PC-3 (cell line): Measurements from ENCODE around the gene GPATCH2L. TPM values are rescaled to one million over a fixed set of nuclear protein-coding genes. Genes with fewer than 3 reads are reported as not detected.

Source experiments
- ATAC-seq: fragments of 200-7000 bp; cut with Tn5 transposase; 2 replicates; pipeline ENCODE4 v1.9.1; 2020; ENCODE audit warnings: mild to moderate bottlenecking, moderate library complexity
- BruUV-seq: library from RNA; stranded (reverse); fragments of 400-500 nt; replicated peaks from 2 replicates; lab custom pipeline; 2021; lab: Mats Ljungman, UMichigan
- CTCF ChIA-PET: fragments of 300-600 bp; sonication (Branson Sonifier 250); formaldehyde crosslinking; loops from one replicate; lab custom pipeline; 2022; ENCODE audit warnings: antibody characterized with exemption; lab: Charles Lee
- POLR2A ChIA-PET: fragments of 300-600 bp; sonication (Branson Sonifier 250); formaldehyde crosslinking; loops from one replicate; lab custom pipeline; 2022; ENCODE audit warnings: antibody characterized with exemption; ENCODE audit not compliant: unreplicated experiment; lab: Charles Lee
- DNase-seq: peaks from one replicate; pipeline ENCODE4 v3.0.0-alpha.2; 2015
- H2AFZ ChIP-seq: fragments of 300-600 bp; sonication (generic); 2 replicates; pipeline ENCODE4 v1.6.0; 2016; ENCODE audit warnings: antibody characterized with exemption, low read length
- H3F3A ChIP-seq: fragments of 300-600 bp; sonication (generic); one replicate; pipeline ENCODE4 v1.6.0; 2017; ENCODE audit warnings: antibody characterized with exemption, low read length, control low read depth, mild to moderate bottlenecking; ENCODE audit not compliant: unreplicated experiment
- H3K27ac ChIP-seq: fragments of 300-600 bp; sonication (generic); 2 replicates; pipeline ENCODE4 v1.5.1; 2016; ENCODE audit warnings: mild to moderate bottlenecking, low read length
- H3K27me3 ChIP-seq: fragments of 300-600 bp; sonication (generic); 2 replicates; pipeline ENCODE4 v1.6.1; 2016; ENCODE audit warnings: low read length, mixed read lengths
- H3K36me3 ChIP-seq: fragments of 300-600 bp; sonication (generic); 2 replicates; pipeline ENCODE4 v1.6.1; 2016; ENCODE audit warnings: low read depth, mixed run types, low read length, mixed read lengths
- H3K4me1 ChIP-seq: fragments of 300-600 bp; sonication (generic); 2 replicates; pipeline ENCODE4 v1.5.1; 2016; ENCODE audit warnings: low read length; ENCODE audit not compliant: insufficient read depth
- H3K4me2 ChIP-seq: fragments of 300-600 bp; sonication (generic); 2 replicates; pipeline ENCODE4 v1.6.0; 2016; ENCODE audit warnings: low read length
- H3K4me3 ChIP-seq: fragments of 300-600 bp; sonication (generic); 2 replicates; pipeline ENCODE4 v1.5.1; 2016; ENCODE audit warnings: mild to moderate bottlenecking, low read length, mixed read lengths
- H3K79me2 ChIP-seq: fragments of 300-600 bp; sonication (generic); 2 replicates; pipeline ENCODE4 v1.6.1; 2017; ENCODE audit warnings: low read length, mixed read lengths
- H3K9ac ChIP-seq: fragments of 300-600 bp; sonication (generic); 2 replicates; pipeline ENCODE4 v1.6.0; 2016; ENCODE audit warnings: mild to moderate bottlenecking, low read length
- H3K9me2 ChIP-seq: fragments of 300-600 bp; sonication (generic); replicated peaks from 2 replicates; pipeline ENCODE4 v1.6.1; 2016; ENCODE audit warnings: mixed run types, low read length, mixed read lengths
- H3K9me3 ChIP-seq: fragments of 300-600 bp; sonication (generic); 2 replicates; pipeline ENCODE4 v1.6.1; 2016; ENCODE audit warnings: low read length, mixed read lengths
- H4K20me1 ChIP-seq: fragments of 300-600 bp; sonication (generic); 2 replicates; pipeline ENCODE4 v1.6.1; 2016; ENCODE audit warnings: low read length, mixed read lengths
- EZH2 ChIP-seq: fragments of 300-600 bp; sonication (generic); IDR thresholded peaks from one replicate; pipeline ENCODE4 v1.6.1; 2017; ENCODE audit warnings: antibody characterized with exemption, mild to moderate bottlenecking, low read length; ENCODE audit not compliant: unreplicated experiment
- EZH2phosphoT487 ChIP-seq: fragments of 300-600 bp; sonication (generic); IDR thresholded peaks from 2 replicates; pipeline ENCODE4 v1.6.1; 2018; ENCODE audit warnings: mild to moderate bottlenecking, antibody characterized with exemption, low read length, borderline replicate concordance
- intact Hi-C: fragments of 100-400 bp; cut with micrococcal nuclease; formaldehyde crosslinking; loops from 2 replicates; pipeline ENCODE4 v1.9.0; 2023
- total RNA-seq: library from RNA; depleted of rRNA; stranded (reverse); fragments of >200 nt; gene quantifications from 2 replicates; pipeline ENCODE4 v1.2.3, GENCODE V29; 2014
- TF ChIP-seq, protein P1 (sequence below): fragments of 300-600 bp; sonication (generic); conservative IDR thresholded peaks from 2 replicates; pipeline ENCODE4 v1.5.1; 2017; ENCODE audit warnings: antibody characterized with exemption, low read depth, mild to moderate bottlenecking, low read length

Gene GPATCH2L
- total RNA-seq, 1 experiment from 2014 or later: 46.0 TPM

DNA sequence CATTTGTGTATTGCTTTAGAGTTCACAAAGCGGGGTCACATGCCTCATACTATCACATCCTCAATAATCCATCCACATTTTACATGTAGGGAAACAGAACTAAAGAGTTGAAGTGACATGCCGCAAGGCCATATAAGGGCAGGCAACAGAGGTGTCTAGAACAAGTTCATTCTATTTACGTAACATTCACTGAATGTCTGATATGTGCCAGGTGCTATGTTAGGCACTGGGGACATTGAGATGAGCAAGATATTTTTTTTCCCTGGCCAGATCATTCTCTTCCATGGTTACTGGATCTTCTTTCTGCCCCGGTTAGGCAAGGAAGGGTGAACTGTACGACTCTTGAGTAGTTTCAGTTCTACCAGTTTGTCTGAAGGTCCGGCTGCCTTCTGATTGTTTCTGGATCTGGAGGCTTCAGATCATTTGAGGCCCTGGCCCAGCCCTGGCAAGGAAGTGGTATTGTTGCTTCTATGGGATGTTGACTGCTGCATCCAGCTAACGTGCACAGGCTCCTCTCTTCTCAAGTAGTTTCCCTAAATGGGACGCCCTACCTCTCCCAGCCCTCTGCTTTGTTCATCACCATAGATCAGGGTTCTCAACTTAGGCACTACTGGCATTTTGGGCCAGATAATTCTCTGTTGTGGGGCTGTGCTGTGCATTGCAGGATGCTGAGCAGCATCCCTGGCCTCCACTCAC is 12.1 kb downstream of the GPATCH2L start:
- TF ChIP-seq, protein P1, sequence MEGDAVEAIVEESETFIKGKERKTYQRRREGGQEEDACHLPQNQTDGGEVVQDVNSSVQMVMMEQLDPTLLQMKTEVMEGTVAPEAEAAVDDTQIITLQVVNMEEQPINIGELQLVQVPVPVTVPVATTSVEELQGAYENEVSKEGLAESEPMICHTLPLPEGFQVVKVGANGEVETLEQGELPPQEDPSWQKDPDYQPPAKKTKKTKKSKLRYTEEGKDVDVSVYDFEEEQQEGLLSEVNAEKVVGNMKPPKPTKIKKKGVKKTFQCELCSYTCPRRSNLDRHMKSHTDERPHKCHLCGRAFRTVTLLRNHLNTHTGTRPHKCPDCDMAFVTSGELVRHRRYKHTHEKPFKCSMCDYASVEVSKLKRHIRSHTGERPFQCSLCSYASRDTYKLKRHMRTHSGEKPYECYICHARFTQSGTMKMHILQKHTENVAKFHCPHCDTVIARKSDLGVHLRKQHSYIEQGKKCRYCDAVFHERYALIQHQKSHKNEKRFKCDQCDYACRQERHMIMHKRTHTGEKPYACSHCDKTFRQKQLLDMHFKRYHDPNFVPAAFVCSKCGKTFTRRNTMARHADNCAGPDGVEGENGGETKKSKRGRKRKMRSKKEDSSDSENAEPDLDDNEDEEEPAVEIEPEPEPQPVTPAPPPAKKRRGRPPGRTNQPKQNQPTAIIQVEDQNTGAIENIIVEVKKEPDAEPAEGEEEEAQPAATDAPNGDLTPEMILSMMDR: no peak
- no peak for TF ChIP-seq EZH2phosphoT487
- TF ChIP-seq EZH2: no peak
- Histone ChIP-seq H3K4me3 (no peak overlapping the region), H3K9me2 (no peaks in the 10 kb centered on the region), H3K79me2 (peaks cover 95% of the 10 kb centered on the region), H4K20me1 (peaks cover 27% of the 10 kb centered on the region), H3K36me3 (peaks cover 38% of the 10 kb centered on the region), H3K27ac (no peak overlapping the region), H3K27me3 (no peaks in the 10 kb centered on the region), H3K9ac (no peak overlapping the region), H3K4me2 (no peak overlapping the region), H2AFZ (no peak overlapping the region), H3K9me3 (no peaks in the 10 kb centered on the region), H3F3A (no peaks in the 10 kb centered on the region), H3K4me1 (no peaks in the 10 kb centered on the region)
- intact Hi-C loops: no loop called here
- no peak for DNase-seq
- ChIA-PET CTCF (no interaction called here), POLR2A (interaction anchor here (0.6 kb wide), 1 partner anchor 960 kb away, joined by 4 read pairs; no protein-coding TSS in a partner anchor)
- no peak for ATAC-seq
- no TSS peak for BruUV-seq

DNA sequence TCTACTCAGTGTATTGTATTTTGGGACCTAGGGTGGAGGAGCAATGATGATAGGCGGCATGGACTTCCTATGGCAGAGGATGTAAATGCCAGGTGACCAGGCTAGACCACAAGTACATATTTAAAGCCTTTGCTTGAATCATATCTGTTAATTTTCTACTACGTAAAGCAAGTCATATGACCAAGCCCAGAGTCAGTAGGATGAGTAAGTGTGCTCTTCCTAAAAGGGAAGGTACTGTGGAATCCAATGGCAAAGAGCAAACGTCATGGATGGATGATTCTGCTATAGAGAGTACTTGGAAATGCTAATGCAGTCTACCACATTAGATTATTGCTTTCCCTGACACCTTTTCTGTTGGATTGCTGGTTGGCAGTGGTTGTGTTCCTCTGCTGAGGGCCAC is 16.8 kb downstream of the GPATCH2L start:
- CTCF ChIA-PET: no interaction called here
- no peak overlapping the region for H2AFZ ChIP-seq
- intact Hi-C loops: no loop called here
- no peaks in the 10 kb centered on the region for H3K9me3 ChIP-seq
- no peaks in the 10 kb centered on the region for H3K27me3 ChIP-seq
- POLR2A ChIA-PET: no interaction called here
- peaks cover 72% of the 10 kb centered on the region for H3K79me2 ChIP-seq
- ATAC-seq (no peak; the same call in 1 of the 2 replicates), DNase-seq (peak; percentile 17)
- no peaks in the 10 kb centered on the region for H3K9me2 ChIP-seq
- no peak overlapping the region for H3K4me2 ChIP-seq
- no peak for TF ChIP-seq EZH2phosphoT487
- TF ChIP-seq, protein P1: no peak
- TF ChIP-seq EZH2: no peak
- no peaks in the 10 kb centered on the region for H3F3A ChIP-seq
- H4K20me1 ChIP-seq: peaks cover 14% of the 10 kb centered on the region
- no TSS peak for BruUV-seq
- H3K36me3 ChIP-seq: peaks cover 50% of the 10 kb centered on the region
- no peak overlapping the region for H3K9ac ChIP-seq
- no peaks in the 10 kb centered on the region for H3K4me1 ChIP-seq
- H3K27ac ChIP-seq: no peak overlapping the region
- H3K4me3 ChIP-seq: no peak overlapping the region

DNA sequence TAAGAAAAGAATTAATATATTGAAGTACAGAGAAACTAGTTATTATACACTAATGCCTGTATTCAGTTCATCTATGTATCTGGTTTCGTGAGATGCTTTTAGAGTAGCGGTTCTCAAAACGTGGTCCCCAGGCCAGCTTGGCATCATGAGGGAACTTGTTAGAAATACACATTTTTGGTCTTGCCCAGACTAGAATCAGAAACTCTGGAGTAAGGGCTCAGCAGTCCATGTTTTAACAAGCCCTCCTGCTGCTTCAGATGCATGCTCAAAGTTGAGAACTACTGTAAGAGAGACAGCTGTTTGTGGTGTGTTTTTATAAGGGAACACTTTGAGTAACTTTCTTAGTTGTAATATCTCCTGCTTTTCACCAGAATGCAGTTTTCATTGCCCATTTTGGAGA is 18.1 kb downstream of the GPATCH2L start:
- H3K27ac ChIP-seq: no peak overlapping the region
- H3K9me3 ChIP-seq: no peaks in the 10 kb centered on the region
- peaks cover 7% of the 10 kb centered on the region; the same call in 1 of the 2 replicates for H4K20me1 ChIP-seq
- H3K9ac ChIP-seq: no peak overlapping the region
- ChIA-PET CTCF (no interaction called here), POLR2A (no interaction called here)
- H3K9me2 ChIP-seq: no peaks in the 10 kb centered on the region
- DNase-seq (no peak), ATAC-seq (no peak)
- H3F3A ChIP-seq: no peaks in the 10 kb centered on the region
- no peak overlapping the region for H3K4me2 ChIP-seq
- H3K4me1 ChIP-seq: no peaks in the 10 kb centered on the region
- intact Hi-C loops: no loop called here
- H2AFZ ChIP-seq: no peak overlapping the region
- no peak overlapping the region for H3K4me3 ChIP-seq
- peaks cover 62% of the 10 kb centered on the region for H3K79me2 ChIP-seq
- TF ChIP-seq, protein P1: no peak
- no peak for TF ChIP-seq EZH2
- TF ChIP-seq EZH2phosphoT487: no peak
- peaks cover 50% of the 10 kb centered on the region for H3K36me3 ChIP-seq
- H3K27me3 ChIP-seq: no peaks in the 10 kb centered on the region
- no TSS peak for BruUV-seq
